ENCODE measurements around the gene TSGA10.

The TSGA10 gene

GRCh38 chr2:99081891-99082290 is 72.9 kb downstream of the TSGA10 start:
- Histone ChIP-seq H3K79me2 (ENCODE audit: insufficient read depth, low read depth) (no peaks in the 10 kb centered on the region), H3K27ac (no peak overlapping the region), H4K20me1 (ENCODE audit: insufficient read depth) (no peaks in the 10 kb centered on the region), H2AFZ (ENCODE audit: low read depth) (no peak overlapping the region), H3K4me2 (no peak overlapping the region), H3K27me3 (ENCODE audit: insufficient read depth, low read depth) (no peaks in the 10 kb centered on the region), H3K4me1 (ENCODE audit: low read depth, poor library complexity, severe bottlenecking) (no peaks in the 10 kb centered on the region), H3K9ac (no peak overlapping the region), H3K4me3 (IDR thresholded peaks at IDR 0.05; ENCODE audit: insufficient read depth, low read depth, low read length) (no peak overlapping the region), H3K36me3 (ENCODE audit: insufficient read depth) (no peaks in the 10 kb centered on the region)
- TF ChIP-seq CTCF (conservative IDR thresholded peaks at IDR 0.05; ENCODE audit: low read depth, low read length), result no peak

GRCh38 chr2:99079226-99079625 is 75.5 kb downstream of the TSGA10 start:
- H3K4me2 ChIP-seq, result no peak overlapping the region
- no peaks in the 10 kb centered on the region for H3K27me3 ChIP-seq (ENCODE audit: insufficient read depth, low read depth)
- no peak overlapping the region for H2AFZ ChIP-seq (ENCODE audit: low read depth)
- no peaks in the 10 kb centered on the region for H4K20me1 ChIP-seq (ENCODE audit: insufficient read depth)
- no peaks in the 10 kb centered on the region for H3K79me2 ChIP-seq (ENCODE audit: insufficient read depth, low read depth)
- no peaks in the 10 kb centered on the region for H3K36me3 ChIP-seq (ENCODE audit: insufficient read depth)
- TF ChIP-seq CTCF (conservative IDR thresholded peaks at IDR 0.05; ENCODE audit: low read depth, low read length), result no peak
- no peak overlapping the region for H3K4me3 ChIP-seq (IDR thresholded peaks at IDR 0.05; ENCODE audit: insufficient read depth, low read depth, low read length)
- H3K27ac ChIP-seq, result no peak overlapping the region
- no peaks in the 10 kb centered on the region for H3K4me1 ChIP-seq (ENCODE audit: low read depth, poor library complexity, severe bottlenecking)
- no peak overlapping the region for H3K9ac ChIP-seq

- no peak for TF ChIP-seq CTCF (conservative IDR thresholded peaks at IDR 0.05; ENCODE audit: low read depth, low read length)
- no peaks in the 10 kb centered on the region for H3K79me2 ChIP-seq (ENCODE audit: insufficient read depth, low read depth)
- no peaks in the 10 kb centered on the region for H3K4me1 ChIP-seq (ENCODE audit: low read depth, poor library complexity, severe bottlenecking)
- no peaks in the 10 kb centered on the region for H3K27me3 ChIP-seq (ENCODE audit: insufficient read depth, low read depth)
- H3K9ac ChIP-seq, result no peak overlapping the region
- no peaks in the 10 kb centered on the region for H3K36me3 ChIP-seq (ENCODE audit: insufficient read depth)
- H2AFZ ChIP-seq (ENCODE audit: low read depth), result no peak overlapping the region
- no peak overlapping the region for H3K27ac ChIP-seq
- H3K4me3 ChIP-seq (IDR thresholded peaks at IDR 0.05; ENCODE audit: insufficient read depth, low read depth, low read length), result no peak overlapping the region
- no peak overlapping the region for H3K4me2 ChIP-seq
- H4K20me1 ChIP-seq (ENCODE audit: insufficient read depth), result no peaks in the 10 kb centered on the region
Observed at GRCh38 chr2:99072551-99072950, 82.2 kb downstream of the TSGA10 start.

GRCh38 chr2:99067871-99068625 is 86.7 kb downstream of the TSGA10 start:
- Histone ChIP-seq H3K4me2 (no peak overlapping the region), H2AFZ (ENCODE audit: low read depth) (no peak overlapping the region), H3K36me3 (ENCODE audit: insufficient read depth) (no peaks in the 10 kb centered on the region), H3K4me1 (ENCODE audit: low read depth, poor library complexity, severe bottlenecking) (peaks cover 24% of the 10 kb centered on the region), H3K4me3 (IDR thresholded peaks at IDR 0.05; ENCODE audit: insufficient read depth, low read depth, low read length) (no peak overlapping the region), H3K27me3 (ENCODE audit: insufficient read depth, low read depth) (no peaks in the 10 kb centered on the region), H3K9ac (no peak overlapping the region), H3K27ac (no peak overlapping the region), H3K79me2 (ENCODE audit: insufficient read depth, low read depth) (no peaks in the 10 kb centered on the region), H4K20me1 (ENCODE audit: insufficient read depth) (no peaks in the 10 kb centered on the region)
- no peak for TF ChIP-seq CTCF (conservative IDR thresholded peaks at IDR 0.05; ENCODE audit: low read depth, low read length)
